GM12874 (cell line): ENCODE data around the gene KRTAP9-6.

Experiments used
- CTCF ChIP-seq: IDR thresholded peaks from 2 replicates; pipeline ENCODE4 v1.5.1; 2011; ENCODE audit warnings: low read depth, mild to moderate bottlenecking, control low read depth, low read length, moderate library complexity; ENCODE audit not compliant: insufficient read depth

Gene KRTAP9-6

GRCh38 chr17:41311111-41311510, 45.9 kb downstream of the KRTAP9-6 start:
- no peak for TF ChIP-seq CTCF

GRCh38 chr17:41315204-41315794, 50.1 kb downstream of the KRTAP9-6 start, which contains the start of gene KRTAP17-1:
KRTAP17-1 (minus strand) TSS chr17:41315710; CDS start chr17:41315650, 60 bp downstream.
- TF ChIP-seq CTCF, result no peak
